Colonic mucosa (tissue), 4 donors: Measurements from ENCODE around the gene EYS. TPM values are rescaled to one million over a fixed set of nuclear protein-coding genes. Genes with fewer than 3 reads are reported as not detected.

Experiments
- DNase-seq: peaks from one replicate; pipeline ENCODE4 v3.0.0-alpha.2; 2020
- H3K27ac ChIP-seq: fragments of 200-600 bp; one replicate; pipeline ENCODE4 v1.8.0; 2021
- H3K27me3 ChIP-seq: fragments of 200-600 bp; one replicate; pipeline ENCODE4 v1.8.0; 2021
- H3K36me3 ChIP-seq: fragments of 200-600 bp; one replicate; pipeline ENCODE4 v1.8.0; 2021
- H3K4me1 ChIP-seq: fragments of 200-600 bp; one replicate; pipeline ENCODE4 v1.8.0; 2021; ENCODE audit warnings: mild to moderate bottlenecking
- H3K4me3 ChIP-seq: fragments of 200-600 bp; one replicate; pipeline ENCODE4 v1.8.0; 2021
- H3K9ac ChIP-seq, 2 donors: one replicate each; pipeline ENCODE4 v1.7.0; 2013; ENCODE audit warnings: control low read depth in 2 of 2, low read depth in 2 of 2, low read length in 2 of 2
- H3K9me3 ChIP-seq: fragments of 200-600 bp; one replicate; pipeline ENCODE4 v1.8.0; 2021
- CTCF ChIP-seq: fragments of 200-600 bp; IDR thresholded peaks from one replicate; pipeline ENCODE4 v1.8.0; 2022; ENCODE audit warnings: antibody characterized with exemption, mild to moderate bottlenecking
- intact Hi-C: fragments of 100-400 bp; cut with DNase I; formaldehyde crosslinking; loops from one replicate; pipeline ENCODE4 v1.14.1; 2022
- total RNA-seq, 2 donors: library from RNA; stranded (reverse); fragmentation: NEBNext Ultra II Directional in 1 of 2; extraction: Animal tissue kit (Norgen Biotek cat#: 25700) in 1 of 2; gene quantifications; one replicate each; pipeline ENCODE4 v1.2.1, GENCODE V29; 2021
- donor health status: healthy.
- donor health status: DM: no; HTN: no; CAD: no.
- donor health status: DM: no; HTN: no; CAD: no.

Gene EYS
- total RNA-seq, 2 donors from 2014 or later: 0.64 to 0.82 TPM

GRCh38 chr6:64103480-64103879 is 1603.5 kb downstream of the EYS start:
- Histone ChIP-seq H3K27ac (no peak overlapping the region), H3K4me3 (no peak overlapping the region), H3K36me3 (no peaks in the 10 kb centered on the region), H3K4me1 (no peaks in the 10 kb centered on the region), H3K9me3 (no peaks in the 10 kb centered on the region), H3K27me3 (no peaks in the 10 kb centered on the region), H3K9ac (no peak overlapping the region)
- intact Hi-C loops: no loop called here
- TF ChIP-seq CTCF: no peak
- no peak for DNase-seq

- Histone ChIP-seq H3K36me3 (no peaks in the 10 kb centered on the region), H3K27me3 (no peaks in the 10 kb centered on the region), H3K27ac (no peak overlapping the region), H3K4me3 (no peak overlapping the region), H3K9ac (no peak overlapping the region), H3K9me3 (no peaks in the 10 kb centered on the region), H3K4me1 (no peaks in the 10 kb centered on the region)
- no peak for DNase-seq
- no peak for TF ChIP-seq CTCF
- intact Hi-C loops: no loop called here
Observed at GRCh38 chr6:64100702-64101303, 1606.2 kb downstream of the EYS start.

- Histone ChIP-seq H3K9ac (no peak overlapping the region), H3K9me3 (no peaks in the 10 kb centered on the region), H3K36me3 (no peaks in the 10 kb centered on the region), H3K4me3 (no peak overlapping the region), H3K27ac (no peak overlapping the region), H3K4me1 (no peaks in the 10 kb centered on the region), H3K27me3 (no peaks in the 10 kb centered on the region)
- intact Hi-C loops: no loop called here
- no peak for DNase-seq
- no peak for TF ChIP-seq CTCF
Observed at GRCh38 chr6:64090352-64090751, 1616.7 kb downstream of the EYS start.

- no peak overlapping the region for H3K4me3 ChIP-seq
- intact Hi-C loops: no loop called here
- H3K36me3 ChIP-seq: no peaks in the 10 kb centered on the region
- no peaks in the 10 kb centered on the region for H3K27me3 ChIP-seq
- peaks cover 4% of the 10 kb centered on the region for H3K4me1 ChIP-seq
- DNase-seq: peak; percentile 28
- H3K9ac ChIP-seq: no peak overlapping the region
- TF ChIP-seq CTCF: no peak
- H3K27ac ChIP-seq: peak overlapping the region; percentile 2
- no peaks in the 10 kb centered on the region for H3K9me3 ChIP-seq
Observed at GRCh38 chr6:64085126-64085525, 1621.9 kb downstream of the EYS start.

- H3K27me3 ChIP-seq: no peaks in the 10 kb centered on the region
- H3K27ac ChIP-seq: peak overlapping the region; percentile 2
- TF ChIP-seq CTCF: no peak
- intact Hi-C loops: no loop called here
- peaks cover 4% of the 10 kb centered on the region for H3K4me1 ChIP-seq
- H3K36me3 ChIP-seq: no peaks in the 10 kb centered on the region
- H3K9me3 ChIP-seq: no peaks in the 10 kb centered on the region
- no peak overlapping the region for H3K4me3 ChIP-seq
- H3K9ac ChIP-seq: no peak overlapping the region
- peak; percentile 37 for DNase-seq
Observed at GRCh38 chr6:64084185-64084663, 1622.8 kb downstream of the EYS start.
